Gastroesophageal sphincter (tissue), 3 donors: ENCODE data around the gene EDAR.

Experiments used
- EP300 ChIP-seq: sonication (generic); formaldehyde crosslinking; IDR thresholded peaks from one replicate; pipeline ENCODE4 v1.6.1; 2017; ENCODE audit warnings: antibody characterized with exemption, mild to moderate bottlenecking
- POLR2A ChIP-seq, 2 donors: fragments of 450-650 bp; IDR thresholded peaks; one replicate each; pipeline ENCODE4 v1.6.1; 2017; ENCODE audit warnings: antibody characterized with exemption in 2 of 2, mild to moderate bottlenecking in 2 of 2, moderate library complexity in 1 of 2
- POLR2AphosphoS5 ChIP-seq: sonication (generic); formaldehyde crosslinking; IDR thresholded peaks from one replicate; pipeline ENCODE4 v1.6.1; 2017; ENCODE audit warnings: antibody characterized with exemption
- TF ChIP-seq, protein P1 (sequence below), 4 experiments: fragments of 200-600 bp in 2 of 4; fragments of 450-650 bp in 2 of 4; sonication (generic) in 1 of 4; IDR thresholded peaks; one replicate each; pipeline ENCODE4 v1.5.1; 2017 to 2019; ENCODE audit warnings: antibody characterized with exemption in 4 of 4, mild to moderate bottlenecking in 2 of 4, moderate library complexity in 2 of 4

DNA sequence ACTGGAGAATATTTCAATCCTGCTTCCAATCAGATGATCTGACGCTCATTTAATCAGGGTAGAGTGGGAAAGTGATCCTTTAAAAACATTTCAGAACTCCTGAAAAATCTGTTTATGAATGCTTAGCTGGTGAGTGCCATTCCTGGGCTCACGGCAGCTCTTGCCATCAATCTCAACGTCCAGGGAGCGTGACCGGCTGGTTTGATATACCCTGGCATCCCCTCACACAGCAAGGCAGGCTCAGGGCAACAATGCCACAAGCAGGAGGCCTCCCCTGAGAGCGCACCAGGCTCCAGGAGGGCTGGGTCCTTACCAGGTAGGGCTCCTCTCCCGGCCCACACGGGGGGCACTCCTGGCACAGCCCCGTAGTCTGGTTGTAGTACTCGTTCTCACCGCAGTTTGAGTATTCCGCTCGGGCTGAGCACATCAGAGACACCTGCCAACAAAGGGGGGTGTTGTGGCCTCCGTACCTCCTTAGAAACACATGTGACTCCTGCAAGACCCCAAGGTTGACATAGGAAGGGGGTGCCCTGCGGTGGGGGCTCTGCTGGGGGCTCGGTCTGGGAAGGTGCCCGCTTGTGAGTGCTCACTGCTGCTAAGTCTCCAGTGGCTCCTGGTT lies 59.1 kb downstream of the EDAR start:
- TF ChIP-seq, protein P1, sequence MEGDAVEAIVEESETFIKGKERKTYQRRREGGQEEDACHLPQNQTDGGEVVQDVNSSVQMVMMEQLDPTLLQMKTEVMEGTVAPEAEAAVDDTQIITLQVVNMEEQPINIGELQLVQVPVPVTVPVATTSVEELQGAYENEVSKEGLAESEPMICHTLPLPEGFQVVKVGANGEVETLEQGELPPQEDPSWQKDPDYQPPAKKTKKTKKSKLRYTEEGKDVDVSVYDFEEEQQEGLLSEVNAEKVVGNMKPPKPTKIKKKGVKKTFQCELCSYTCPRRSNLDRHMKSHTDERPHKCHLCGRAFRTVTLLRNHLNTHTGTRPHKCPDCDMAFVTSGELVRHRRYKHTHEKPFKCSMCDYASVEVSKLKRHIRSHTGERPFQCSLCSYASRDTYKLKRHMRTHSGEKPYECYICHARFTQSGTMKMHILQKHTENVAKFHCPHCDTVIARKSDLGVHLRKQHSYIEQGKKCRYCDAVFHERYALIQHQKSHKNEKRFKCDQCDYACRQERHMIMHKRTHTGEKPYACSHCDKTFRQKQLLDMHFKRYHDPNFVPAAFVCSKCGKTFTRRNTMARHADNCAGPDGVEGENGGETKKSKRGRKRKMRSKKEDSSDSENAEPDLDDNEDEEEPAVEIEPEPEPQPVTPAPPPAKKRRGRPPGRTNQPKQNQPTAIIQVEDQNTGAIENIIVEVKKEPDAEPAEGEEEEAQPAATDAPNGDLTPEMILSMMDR (IDR thresholded peaks at IDR 0.05), result no peak
- TF ChIP-seq POLR2AphosphoS5 (no peak), POLR2A (IDR thresholded peaks at IDR 0.05) (no peak), EP300 (no peak)
